K562 (cell line): ENCODE results near the gene GART. TPM values are rescaled to one million over a fixed set of nuclear protein-coding genes. Genes with fewer than 3 reads are reported as not detected.

Experiments
- ARHGAP35 ChIP-seq: fragments of 450-650 bp; IDR thresholded peaks from 2 replicates; pipeline ENCODE4 v1.6.1; 2018; ENCODE audit not compliant: partially characterized antibody
- CBX5 ChIP-seq: IDR thresholded peaks from 2 replicates; pipeline ENCODE4 v1.6.1; 2014; ENCODE audit warnings: low read depth, borderline replicate concordance
- CEBPG ChIP-seq, 3 experiments: fragments of 200-800 bp in 1 of 3; sonication (Bioruptor generic) in 1 of 3; sonication (generic) in 1 of 3; formaldehyde crosslinking in 1 of 3; IDR thresholded peaks in 2 of 3; conservative IDR thresholded peaks in 1 of 3; 2 replicates each; pipeline versions ENCODE4 v1.6.1 to v1.8.0; 2016 to 2022; ENCODE audit warnings: missing compliant biosample characterization in 2 of 3, missing genetic modification characterization in 2 of 3, mild to moderate bottlenecking in 1 of 3, missing genetic modification reagents in 1 of 3
- CREB3L1 ChIP-seq: fragments of 450-650 bp; IDR thresholded peaks from 2 replicates; pipeline ENCODE4 v1.6.1; 2014; ENCODE audit warnings: low read depth, mild to moderate bottlenecking, moderate library complexity, borderline replicate concordance
- DIDO1 ChIP-seq: fragments of 450-650 bp; IDR thresholded peaks from 2 replicates; pipeline ENCODE4 v1.6.1; 2016; ENCODE audit warnings: low read depth, missing biosample characterization, missing genetic modification characterization
- E2F6 ChIP-seq, 2 experiments: IDR thresholded peaks; 2 replicates each; pipeline ENCODE4 v1.6.1; 2011; ENCODE audit warnings: borderline replicate concordance in 1 of 2, control low read depth in 1 of 2, low read depth in 1 of 2, low read length in 1 of 2, mild to moderate bottlenecking in 1 of 2, mixed read lengths in 1 of 2, moderate library complexity in 1 of 2; ENCODE audit not compliant: insufficient read depth in 1 of 2, insufficient read length in 1 of 2, poor library complexity in 1 of 2, severe bottlenecking in 1 of 2; ENCODE audit errors: extremely low read depth in 1 of 2
- FOXJ3 ChIP-seq: sonication (generic); formaldehyde crosslinking; IDR thresholded peaks from 2 replicates; pipeline ENCODE4 v1.4.0; 2020; ENCODE audit warnings: mild to moderate bottlenecking, missing genetic modification reagents
- GATAD2A ChIP-seq: fragments of 450-650 bp; IDR thresholded peaks from 2 replicates; pipeline ENCODE4 v1.6.1; 2017
- GTF2F1 ChIP-seq: IDR thresholded peaks from 2 replicates; pipeline ENCODE4 v1.6.1; 2011; ENCODE audit warnings: low read depth, low read length, improper control_type of control experiment
- HNRNPL ChIP-seq: fragments of 200-400 bp; formaldehyde crosslinking; IDR thresholded peaks from 2 replicates; pipeline ENCODE4 v1.6.1; 2017; ENCODE audit warnings: low read depth, mild to moderate bottlenecking, low read length
- KDM2B ChIP-seq: fragments of 250-450 bp; sonication (Bioruptor Pico); IDR thresholded peaks from 2 replicates; pipeline ENCODE4 v1.8.0; 2021; ENCODE audit warnings: mild to moderate bottlenecking, moderate library complexity
- KLF13 ChIP-seq: fragments of 450-650 bp; IDR thresholded peaks from 2 replicates; pipeline ENCODE4 v1.6.1; 2016; ENCODE audit warnings: missing genetic modification characterization, low read depth, mild to moderate bottlenecking, missing compliant biosample characterization, moderate library complexity, borderline replicate concordance
- MCM3 ChIP-seq: fragments of 450-650 bp; IDR thresholded peaks from 2 replicates; pipeline ENCODE4 v1.6.1; 2016
- PHB2 ChIP-seq: fragments of 450-650 bp; IDR thresholded peaks from 2 replicates; pipeline ENCODE4 v1.6.1; 2017; ENCODE audit warnings: low read depth
- RAD51 ChIP-seq: fragments of 450-650 bp; IDR thresholded peaks from 2 replicates; pipeline ENCODE4 v1.7.1; 2016; ENCODE audit warnings: low read depth, mild to moderate bottlenecking, borderline replicate concordance
- SRSF7 ChIP-seq: fragments of 200-400 bp; formaldehyde crosslinking; optimal IDR thresholded peaks from 2 replicates; pipeline ENCODE3; 2017; ENCODE audit warnings: mild to moderate bottlenecking, low read depth, low read length
- TBP ChIP-seq: optimal IDR thresholded peaks from 2 replicates; pipeline ENCODE3; 2011; ENCODE audit warnings: low read depth, low read length, improper control_type of control experiment
- ZBTB12 ChIP-seq: fragments of 250-450 bp; sonication (Bioruptor Pico); IDR thresholded peaks from 2 replicates; pipeline ENCODE4 v1.4.0; 2020
- ZKSCAN3 ChIP-seq: fragments of 250-450 bp; sonication (Bioruptor Pico); IDR thresholded peaks from 2 replicates; pipeline ENCODE4 v1.4.0; 2020
- ZNF143 ChIP-seq: sonication (generic); formaldehyde crosslinking; IDR thresholded peaks from 2 replicates; pipeline ENCODE4 v1.9.0; 2022; ENCODE audit warnings: mild to moderate bottlenecking, missing genetic modification reagents
- ZNF436 ChIP-seq: fragments of 250-450, 450-650 bp; sonication (Bioruptor Pico); formaldehyde crosslinking; IDR thresholded peaks from 2 replicates; pipeline ENCODE4 v1.7.0; 2020; ENCODE audit warnings: mild to moderate bottlenecking
- ZNF644 ChIP-seq: fragments of 200-800 bp; sonication (Bioruptor generic); IDR thresholded peaks from 2 replicates; pipeline ENCODE4 v1.6.1; 2016; ENCODE audit warnings: low read depth, missing genetic modification characterization, missing compliant biosample characterization
- ZNF699 ChIP-seq: fragments of 250-450 bp; sonication (Bioruptor Pico); IDR thresholded peaks from 2 replicates; pipeline ENCODE4 v1.8.0; 2021; ENCODE audit warnings: mild to moderate bottlenecking, moderate library complexity; ENCODE audit not compliant: insufficient replicate concordance
- ZZZ3 ChIP-seq: fragments of 450-650 bp; IDR thresholded peaks from 2 replicates; pipeline ENCODE4 v1.6.1; 2016; ENCODE audit warnings: antibody characterized with exemption, mild to moderate bottlenecking, moderate library complexity
- polyA plus RNA-seq, 8 experiments: library from polyadenylated mRNA; depleted of rRNA in 4 of 8; stranded (reverse) in 5 of 8; unstranded in 3 of 8; fragments of >200 nt; fragmentation: Nextera tagmentation in 2 of 8; fragmentation: Illumina TruSeq in 1 of 8; extraction: Ambion mirVana in 2 of 8; extraction: Trizol in 1 of 8; gene quantifications; 2 replicates each; pipeline versions ENCODE4 v1.2.1 to v1.2.3, GENCODE V29; 2011 to 2014; ENCODE audit warnings: inconsistent platforms in 1 of 8, missing spikeins in 1 of 8
- total RNA-seq, 7 experiments: library from RNA; depleted of rRNA in 6 of 7; stranded (reverse); fragments of >200 nt in 6 of 7; fragmentation: Illumina TruSeq in 2 of 7; extraction: Trizol in 2 of 7; gene quantifications; 2 replicates each; pipeline versions ENCODE4 v1.2.1 to v1.2.3, GENCODE V29; 2011 to 2021; ENCODE audit warnings: low replicate concordance in 1 of 7

GART gene
- total and polyA plus RNA-seq, 9 of the 15 experiments (the other 6 are each of a cell fraction or from before 2014, with no cell fraction given), result 141 to 429 (median 349) TPM

- TF ChIP-seq ARHGAP35 (no peak), ZNF699 (CRISPR knock-in tag) (no peak), ZNF436 (CRISPR knock-in tag) (no peak), ZKSCAN3 (CRISPR knock-in tag) (no peak), CBX5 (no peak), HNRNPL (no peak), DIDO1 (tag) (no peak), KDM2B (no peak), SRSF7 (no peak), GATAD2A (no peak), ZZZ3 (no peak), TBP (no peak), CREB3L1 (no peak), CEBPG (CRISPR knock-in tag; IDR thresholded peaks at IDR 0.05) (no peak), CEBPG (tag; conservative IDR thresholded peaks at IDR 0.05 in 1 of 2, IDR thresholded peaks at IDR 0.05 in 1 of 2) (no peak), KLF13 (tag) (no peak), GTF2F1 (no peak), ZNF143 (CRISPR knock-in tag) (no peak), ZNF644 (tag) (no peak), PHB2 (no peak), MCM3 (no peak), FOXJ3 (CRISPR knock-in tag) (no peak), ZBTB12 (CRISPR knock-in tag) (no peak), E2F6 (IDR thresholded peaks at IDR 0.05; ENCODE audit: borderline replicate concordance in 1 of 2, extremely low read depth in 1 of 2, insufficient read depth in 1 of 2, insufficient read length in 1 of 2, low read depth in 1 of 2, low read length in 1 of 2, poor library complexity in 1 of 2, severe bottlenecking in 1 of 2) (peak; percentile 16 to 80), RAD51 (no peak)
Measured at GRCh38 chr21:33587792-33588484, 46.0 kb upstream of the GART start (continued).
